IPS-NIHi11 (cell line): ENCODE measurements around the gene MRPL3.
"Not testable (repeated sequence)": the region's sequence is repeated elsewhere in the genome, so short reads cannot be mapped to it uniquely, and the experiment has no call there.

Experiments
- DNase-seq: peaks from one replicate; pipeline ENCODE4 v3.0.0; 2012; ENCODE audit warnings: mixed read lengths, low spot score

Gene MRPL3

DNA sequence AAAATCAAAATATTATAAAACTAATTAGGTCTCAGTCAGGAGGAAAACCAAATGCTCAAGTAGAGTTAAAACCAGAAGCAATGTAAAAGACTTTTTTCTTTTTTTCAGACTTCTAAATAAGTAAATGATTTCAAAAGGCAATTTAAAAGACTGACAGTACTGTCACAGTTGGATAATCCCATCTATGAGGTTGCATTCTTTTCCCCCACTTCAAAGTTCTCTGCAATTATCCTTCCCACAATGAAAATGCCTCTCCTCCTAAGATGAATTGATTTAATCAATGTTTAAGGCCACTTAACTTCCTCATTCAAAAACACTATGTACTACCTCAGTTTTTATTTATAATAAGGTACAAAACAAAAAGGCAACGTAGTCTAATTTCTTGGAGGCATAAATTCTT, 8.1 kb downstream of the MRPL3 start:
- DNase-seq: no peak

DNA sequence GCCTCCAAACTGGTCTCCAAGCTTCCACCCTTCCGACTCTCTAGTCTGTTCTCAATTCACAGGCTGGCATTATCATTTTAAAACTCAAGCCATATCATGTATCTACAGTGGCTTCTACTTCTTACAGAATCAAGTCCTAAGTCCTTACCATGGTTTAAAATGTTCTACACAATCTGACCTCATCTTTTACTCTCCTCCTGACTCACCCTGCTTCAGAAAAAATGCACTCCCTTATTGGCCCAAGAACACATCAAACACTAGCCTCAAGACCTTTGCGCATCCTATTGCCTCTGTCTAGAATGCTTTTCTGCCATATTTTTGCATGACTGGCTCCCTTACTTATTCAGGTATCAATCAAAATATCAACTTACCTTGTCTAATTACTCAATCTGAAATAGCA, 11.0 kb downstream of the MRPL3 start:
- no peak for DNase-seq

DNA sequence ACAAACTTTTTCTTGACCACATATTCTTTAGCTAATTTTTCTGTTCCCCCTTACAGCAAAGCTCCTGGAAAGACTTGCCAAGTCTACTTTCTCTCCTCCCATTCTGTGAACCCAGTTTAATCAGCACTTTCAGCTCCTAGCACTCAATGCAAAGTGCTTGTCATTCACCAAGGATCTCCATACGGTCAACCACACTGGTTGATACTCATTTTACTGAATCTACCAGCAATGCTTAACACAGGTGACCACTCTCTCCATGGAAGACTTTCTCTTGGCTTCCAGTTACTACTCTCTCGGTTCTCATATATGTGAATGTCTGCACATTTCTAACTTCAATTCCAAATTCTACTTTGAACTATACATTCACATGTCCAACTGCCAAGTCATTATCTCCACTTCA, 11.7 kb downstream of the MRPL3 start:
- no peak for DNase-seq

DNA sequence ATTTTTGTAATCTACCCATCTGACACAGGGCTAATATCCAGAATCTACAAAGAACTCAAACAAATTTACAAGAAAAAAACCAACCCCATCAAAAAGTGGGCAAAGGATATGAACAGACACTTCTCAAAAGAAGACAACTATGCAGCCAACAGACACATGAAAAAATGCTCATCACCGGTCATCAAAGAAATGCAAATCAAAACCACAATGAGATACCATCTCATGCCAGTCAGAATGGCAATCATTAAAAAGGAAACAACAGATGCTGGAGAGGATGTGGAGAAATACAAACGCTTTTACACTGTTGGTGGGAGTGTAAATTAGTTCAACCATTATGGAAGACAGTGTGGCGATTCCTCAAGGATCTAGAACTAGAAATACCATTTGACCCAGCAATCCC, 16.2 kb downstream of the MRPL3 start:
- DNase-seq: not testable (repeated sequence)

DNA sequence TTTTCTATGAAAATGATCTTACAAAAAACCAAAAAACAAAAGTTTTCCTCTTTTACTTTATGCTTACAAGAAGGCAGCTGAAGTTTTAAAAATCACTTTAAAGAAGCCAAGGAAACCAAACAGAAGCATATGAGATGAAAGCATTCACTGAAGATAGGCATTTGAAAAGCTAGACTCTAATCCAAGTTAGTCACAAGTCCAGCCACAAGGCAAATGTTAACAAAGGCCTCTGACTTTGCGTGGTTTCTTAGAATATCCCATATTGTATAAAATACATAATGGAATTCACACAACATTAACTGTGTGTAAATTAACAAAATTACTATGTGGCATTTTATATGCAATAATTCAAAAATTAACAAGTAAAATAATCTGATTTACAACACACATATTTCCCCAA, 17.7 kb downstream of the MRPL3 start:
- no peak for DNase-seq

DNA sequence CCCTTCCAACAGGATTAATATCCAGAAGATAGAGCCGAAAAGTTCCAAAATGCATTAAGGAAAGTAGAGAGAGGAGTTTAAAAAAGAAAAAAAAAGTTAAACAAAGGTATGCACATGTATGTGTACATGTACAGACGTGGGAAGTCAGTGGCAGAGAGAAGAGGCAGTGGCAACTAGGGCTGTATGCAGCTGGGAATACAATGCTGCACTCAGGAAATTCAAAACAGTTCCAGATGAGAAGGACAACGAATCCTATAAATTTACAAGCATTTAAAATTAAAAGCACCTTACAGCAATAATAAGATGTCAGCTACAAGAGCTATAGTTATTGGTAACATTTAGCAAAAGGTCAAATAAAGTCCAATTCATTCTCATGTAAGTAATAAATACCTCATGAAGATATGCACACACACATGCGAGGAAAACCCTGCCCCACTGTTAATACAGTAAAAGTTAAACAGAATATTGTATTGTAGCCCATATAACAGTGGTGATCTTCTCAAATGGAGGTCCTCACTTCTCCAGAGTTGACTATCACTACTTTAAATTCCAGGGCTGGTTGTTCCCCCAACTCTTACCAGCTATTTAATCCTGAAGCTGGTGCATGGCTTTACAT, 18.2 kb downstream of the MRPL3 start:
- no peak for DNase-seq

DNA sequence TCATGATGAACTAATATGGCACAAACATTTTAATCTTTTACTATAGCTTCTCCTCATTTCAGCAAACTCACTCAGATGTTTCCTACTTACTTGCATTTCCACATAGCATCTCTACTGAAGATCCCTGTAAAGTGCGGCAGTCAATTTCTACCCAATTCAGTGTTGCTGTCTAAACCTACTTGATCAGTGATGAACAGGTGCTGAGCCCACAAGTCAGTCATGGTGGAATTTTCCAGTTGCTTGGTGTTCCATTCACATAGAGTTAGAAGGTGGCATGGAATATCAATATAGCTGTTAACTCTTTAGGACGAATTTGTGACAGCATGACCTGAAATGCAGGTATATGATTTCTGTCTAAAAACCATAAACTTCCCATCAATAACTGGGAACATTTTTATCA, 22.7 kb downstream of the MRPL3 start:
- no peak for DNase-seq

DNA sequence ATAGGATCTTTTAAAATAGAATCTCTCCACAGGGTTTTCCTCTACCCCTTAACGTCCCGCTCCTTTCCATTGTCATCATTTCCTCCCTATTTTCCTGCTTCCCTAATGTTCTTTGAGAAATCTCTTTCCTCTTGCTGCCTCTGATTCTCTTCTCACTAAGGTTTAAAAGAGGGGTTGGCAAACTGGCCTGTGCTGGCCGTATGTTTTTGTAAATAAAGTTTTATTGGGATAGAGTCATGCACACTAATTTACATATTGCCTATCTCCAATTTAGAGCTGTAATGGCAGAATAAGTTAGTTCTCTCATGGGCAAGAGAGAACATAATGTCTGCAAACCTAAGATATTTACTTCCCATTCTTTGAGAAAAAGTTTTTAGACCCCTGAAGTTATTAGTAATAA, 25.0 kb downstream of the MRPL3 start:
- no peak for DNase-seq

DNA sequence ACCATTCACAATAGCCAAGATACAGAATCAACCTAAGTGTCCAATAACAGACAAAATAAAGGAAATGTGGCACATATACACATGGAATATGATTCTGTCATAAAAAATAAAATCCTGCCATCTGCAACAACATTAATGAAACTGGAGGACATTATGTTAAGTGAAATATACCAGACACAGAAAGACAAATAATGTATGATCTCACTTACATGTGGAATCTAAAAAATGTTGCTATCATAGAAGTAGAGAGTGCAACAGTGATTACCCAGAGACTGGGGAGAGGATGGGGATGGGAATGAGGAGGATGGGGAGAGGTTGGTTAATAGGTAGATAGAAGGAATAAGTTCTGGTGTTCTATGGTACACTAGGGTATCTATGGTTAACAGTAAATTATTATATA, 28.7 kb downstream of the MRPL3 start:
- no peak for DNase-seq

DNA sequence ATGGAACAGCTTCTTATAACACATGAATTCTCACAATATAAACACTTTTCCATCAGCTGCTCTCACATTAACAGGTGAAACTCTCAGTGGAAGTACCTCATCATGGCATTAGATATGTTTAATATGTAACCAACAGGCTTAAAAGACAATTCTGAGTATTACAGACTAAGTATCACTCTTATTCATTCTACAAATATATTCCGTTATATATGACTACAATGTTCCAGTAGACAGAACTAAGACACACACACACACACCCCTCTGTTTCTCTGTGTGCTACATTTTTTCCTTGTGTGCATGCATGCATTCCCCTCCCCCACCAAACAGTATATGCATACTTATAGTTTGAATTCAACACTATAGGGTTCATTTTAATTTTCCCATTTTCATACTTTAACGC, 32.4 kb downstream of the MRPL3 start:
- DNase-seq: no peak

DNA sequence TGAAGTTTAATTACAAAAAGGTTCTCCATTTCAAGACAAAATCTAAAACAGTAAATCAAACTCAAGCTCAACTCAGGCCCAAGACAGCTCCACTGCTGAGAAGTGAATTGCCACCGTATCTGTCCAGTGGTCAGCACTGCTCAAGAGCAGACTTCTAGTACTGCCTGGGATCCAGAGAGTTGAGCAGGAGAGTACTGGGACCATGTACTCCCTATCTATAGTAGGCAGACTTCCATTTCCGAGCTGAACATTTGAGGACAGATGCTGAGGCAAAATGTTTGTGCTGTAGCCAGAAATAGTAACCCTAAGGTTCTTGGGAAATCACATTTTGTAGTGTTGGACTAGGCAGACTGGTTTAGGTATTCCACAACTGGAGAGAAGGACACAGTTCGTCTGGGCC, 44.1 kb downstream of the MRPL3 start:
- DNase-seq: no peak

DNA sequence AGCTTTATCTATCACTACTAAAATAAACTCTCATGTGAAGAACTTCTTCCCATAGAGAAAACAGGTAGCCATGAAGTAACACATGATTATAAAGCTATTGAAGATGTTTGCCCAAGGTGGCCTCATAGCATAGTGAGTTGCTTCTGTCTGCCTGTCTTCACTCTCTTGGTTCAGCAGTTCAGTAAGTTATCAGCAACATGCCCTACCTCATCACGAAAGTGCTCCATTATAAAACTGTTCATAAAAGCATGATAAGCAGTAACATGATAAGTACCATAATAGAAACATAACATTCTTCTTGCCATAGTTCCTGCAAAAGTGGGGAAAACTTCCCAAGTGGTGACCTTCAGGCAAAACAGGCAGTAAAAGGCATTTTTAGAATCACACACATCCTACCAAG, 45.6 kb downstream of the MRPL3 start:
- no peak for DNase-seq

DNA sequence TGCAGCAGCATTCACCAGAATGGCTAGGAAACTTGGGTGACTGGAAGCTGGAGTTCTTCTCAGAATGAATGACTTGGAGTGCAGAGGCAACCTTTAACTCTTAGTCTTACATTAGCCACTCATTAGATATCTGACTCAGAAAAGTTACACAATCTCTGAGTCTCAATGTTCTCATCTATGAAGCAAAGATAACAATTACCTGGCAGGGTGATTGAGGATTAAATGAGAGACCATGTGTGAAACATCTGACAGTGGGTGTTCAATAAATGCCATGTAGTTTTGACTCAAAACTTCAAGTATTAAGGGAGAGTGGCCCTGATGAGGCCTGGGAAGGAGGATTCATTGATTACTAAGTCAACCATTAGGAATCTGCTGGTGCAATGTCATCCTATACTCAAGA, 48.3 kb downstream of the MRPL3 start:
- no peak for DNase-seq

DNA sequence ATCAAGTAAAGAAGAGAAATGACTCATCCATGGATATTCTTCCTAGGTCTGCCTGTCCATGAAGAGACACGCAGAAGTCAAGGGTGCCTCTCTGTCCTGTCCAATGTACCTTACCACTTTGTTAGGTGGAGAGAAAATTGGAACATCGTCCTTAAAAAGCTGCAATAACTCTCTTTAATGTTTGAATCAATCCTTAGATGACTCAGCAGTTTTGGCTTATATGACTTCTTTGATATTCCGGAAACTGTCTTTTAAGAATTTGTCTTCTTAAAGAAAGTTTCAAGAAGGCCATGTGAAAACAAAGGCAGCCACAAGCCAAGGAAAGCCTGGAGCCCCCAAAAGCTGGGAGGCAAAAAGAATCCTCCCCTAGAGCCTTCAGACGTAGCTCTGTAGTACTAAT, 49.2 kb downstream of the MRPL3 start:
- no peak for DNase-seq

DNA sequence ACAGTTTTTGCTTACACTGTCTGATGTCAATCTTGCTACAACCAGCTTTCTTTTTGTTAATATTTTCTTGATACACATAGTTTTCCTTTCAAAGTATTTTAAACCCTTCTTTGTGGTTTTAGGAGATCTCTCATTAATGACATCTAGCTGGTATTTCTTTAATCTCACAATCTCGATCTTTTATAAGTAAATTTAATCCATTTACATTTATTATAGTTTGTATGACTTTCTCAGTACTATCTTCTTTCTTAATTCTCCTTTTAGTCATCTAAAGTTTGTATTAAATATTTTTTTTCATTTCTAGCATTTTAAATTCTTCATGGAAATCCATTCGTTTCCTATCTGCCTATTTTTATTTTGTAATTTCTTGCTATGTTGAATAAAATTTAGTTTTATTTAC, 55.4 kb downstream of the MRPL3 start:
- DNase-seq: no peak

DNA sequence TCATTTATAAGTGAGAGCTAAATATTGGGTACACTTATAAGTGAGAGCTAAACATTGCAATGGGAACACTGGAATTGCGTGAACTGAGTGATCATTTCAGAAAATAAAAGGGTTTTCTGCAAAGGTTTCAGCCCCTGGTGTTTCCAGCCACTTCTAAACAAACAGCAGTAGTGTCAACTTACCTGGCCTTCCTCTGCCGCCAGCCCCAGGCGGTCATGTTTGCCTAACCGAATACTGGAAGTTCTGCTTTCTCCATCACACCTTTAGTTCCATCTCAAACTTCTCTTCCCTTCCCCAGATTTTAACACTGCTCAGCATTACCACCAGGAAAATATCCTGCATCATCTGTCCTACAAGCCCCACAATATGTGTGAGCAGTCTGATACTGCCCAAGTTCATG, 58.6 kb downstream of the MRPL3 start:
- no peak for DNase-seq

DNA sequence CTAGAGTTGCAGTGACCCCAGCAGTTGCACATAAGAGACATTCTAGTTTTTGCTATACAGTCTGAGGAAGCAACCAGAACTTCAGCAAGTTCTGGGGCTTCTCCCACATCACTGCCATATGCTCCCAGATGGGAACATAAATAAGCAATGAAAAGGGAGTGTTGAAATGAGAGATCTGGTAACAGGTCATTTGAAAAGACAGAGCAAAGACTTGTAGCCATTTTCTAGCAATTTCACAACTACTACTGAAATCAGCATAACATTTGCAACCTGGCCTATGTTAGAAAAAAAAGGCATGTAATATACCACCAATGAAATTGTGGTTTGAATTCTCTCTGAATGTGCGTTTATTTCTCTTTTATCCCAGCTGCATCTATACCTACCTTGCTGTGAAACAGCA, 63.7 kb downstream of the MRPL3 start:
- no peak for DNase-seq

DNA sequence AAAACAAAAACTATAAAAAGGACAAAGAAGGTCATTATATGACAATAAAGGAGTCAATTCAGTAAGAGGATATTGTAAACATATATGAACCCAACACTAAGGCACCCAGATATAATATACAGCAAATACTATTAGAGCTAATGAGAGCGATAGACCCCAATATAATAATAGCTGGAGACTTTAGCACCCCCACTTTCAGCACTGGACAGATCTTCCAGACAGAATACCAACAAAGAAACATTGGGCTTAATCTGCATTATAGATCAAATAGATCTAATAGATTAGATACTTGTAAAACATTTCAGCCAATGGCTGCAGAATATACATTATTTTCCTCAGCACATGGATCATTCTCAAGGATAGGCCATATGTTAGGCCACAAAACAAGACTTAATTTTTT, 67.8 kb downstream of the MRPL3 start:
- DNase-seq: no peak

DNA sequence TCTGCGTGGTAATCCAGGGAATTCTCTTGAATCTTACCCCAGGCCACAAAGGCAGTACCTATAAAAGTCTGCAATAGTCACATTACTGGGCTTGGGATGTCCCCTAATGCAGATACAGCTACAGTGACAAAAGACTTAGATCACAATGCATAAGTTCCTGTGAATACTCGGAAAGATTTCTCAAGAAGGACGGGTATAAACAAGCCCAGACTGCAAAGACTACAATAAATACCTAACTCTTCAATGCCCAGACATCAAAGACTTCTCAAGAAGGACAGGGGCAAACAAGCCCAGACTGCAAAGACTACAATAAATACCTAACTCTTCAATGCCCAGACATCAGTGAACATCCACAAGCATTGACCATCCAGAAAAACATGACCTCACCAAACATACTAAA, 70.3 kb downstream of the MRPL3 start:
- no peak for DNase-seq

DNA sequence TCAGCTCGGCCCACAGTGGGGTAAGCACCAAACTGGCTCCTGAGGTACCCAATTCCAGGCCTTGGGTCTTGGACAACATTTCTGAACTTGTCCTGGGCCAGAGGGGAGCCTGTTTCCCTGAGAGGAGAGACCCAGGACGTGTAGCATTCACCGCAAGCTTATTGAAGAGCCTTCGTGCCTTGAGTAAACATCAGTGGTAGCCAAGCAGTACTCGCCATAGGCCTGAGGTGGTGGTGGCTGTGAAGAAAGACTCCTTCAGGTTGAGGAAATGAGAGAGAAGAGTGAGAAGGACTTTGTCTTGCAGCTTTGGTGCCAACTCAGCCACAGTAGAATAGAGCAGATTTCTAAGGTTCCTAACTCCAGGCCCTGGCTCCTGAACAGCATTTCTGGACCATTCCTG, 71.0 kb downstream of the MRPL3 start:
- DNase-seq: no peak

DNA sequence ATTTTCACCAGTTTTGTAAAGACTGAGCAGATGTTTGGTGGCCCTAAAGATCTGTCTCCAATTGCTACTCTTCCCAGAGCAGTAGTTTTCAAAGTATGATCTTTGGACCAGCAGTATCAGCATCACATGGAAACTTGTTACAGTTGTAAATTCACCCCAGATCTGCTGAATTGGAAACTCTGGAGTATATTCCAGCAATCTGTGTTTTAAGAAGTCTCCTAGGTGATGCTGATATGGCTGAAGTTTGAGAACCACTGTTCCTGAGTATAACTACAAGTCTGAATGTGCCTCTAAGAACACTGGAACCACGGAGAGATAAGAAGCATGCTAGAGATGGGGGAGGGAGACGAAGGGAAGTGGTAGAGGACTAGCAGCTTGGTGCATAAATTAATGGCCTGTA, 75.5 kb downstream of the MRPL3 start:
- DNase-seq: no peak

DNA sequence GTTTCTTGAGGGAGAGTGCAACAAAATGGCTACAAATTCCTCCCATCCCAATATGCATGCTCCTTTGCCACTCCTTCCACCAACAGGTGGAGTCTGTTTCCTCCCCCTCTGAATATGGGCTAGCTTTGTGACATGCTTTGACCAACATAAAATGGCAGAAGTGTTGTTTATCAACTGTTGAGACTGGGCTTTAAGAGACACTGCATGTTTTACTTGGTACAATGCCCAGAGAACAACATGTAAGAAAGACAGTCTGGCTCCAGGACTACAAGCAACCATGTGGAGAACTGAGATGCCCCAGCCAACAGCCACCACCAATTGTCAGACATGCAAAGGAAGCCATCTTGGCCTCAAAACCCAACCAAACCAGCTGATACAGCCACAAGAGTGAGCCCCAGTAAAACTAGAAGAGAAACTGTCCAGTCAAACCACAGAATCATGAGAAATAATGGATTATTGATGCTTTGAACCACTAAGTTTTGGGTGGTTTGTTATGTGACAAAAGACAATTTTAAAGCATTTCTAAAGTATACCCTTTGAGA, 80.7 kb downstream of the MRPL3 start:
- DNase-seq: no peak

DNA sequence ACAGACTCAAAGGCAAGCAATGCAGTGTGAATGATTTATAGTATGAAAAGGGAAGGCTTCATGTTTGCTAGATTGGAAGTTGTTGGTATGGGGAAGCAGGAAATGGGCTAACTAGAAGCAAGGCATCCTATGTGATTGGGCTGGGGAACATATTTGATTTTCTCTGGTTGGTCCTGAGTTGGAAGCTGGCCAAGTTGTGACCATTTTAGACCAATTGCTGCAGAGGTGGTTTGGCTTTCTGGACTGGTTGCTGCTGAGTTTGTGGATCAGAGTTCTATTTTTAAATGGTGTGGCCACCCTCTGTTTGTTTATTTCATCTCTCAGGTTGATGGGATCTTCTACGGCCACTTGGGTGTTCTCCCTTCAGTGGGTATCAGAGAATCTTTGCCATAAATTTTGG, 81.5 kb downstream of the MRPL3 start:
- DNase-seq: no peak

DNA sequence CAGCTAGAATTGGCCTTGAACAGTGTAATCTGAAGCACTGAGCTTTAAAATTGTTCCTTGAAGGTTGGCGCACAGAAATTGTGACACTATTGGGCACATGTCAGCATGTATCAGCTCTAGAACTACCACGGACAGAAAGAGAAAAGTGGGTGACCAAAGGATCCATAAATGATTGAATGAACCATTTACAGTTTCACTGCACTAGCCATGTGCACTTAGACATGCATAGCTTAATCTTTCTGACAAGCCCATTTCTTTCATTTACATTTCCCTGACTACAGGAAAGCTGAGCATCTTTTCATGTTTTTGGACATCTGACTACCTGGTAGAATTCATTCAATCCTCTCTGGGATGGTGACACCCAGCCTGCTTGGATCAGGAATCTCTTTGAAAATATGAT, 85.0 kb downstream of the MRPL3 start:
- DNase-seq: no peak
